Measurements from ENCODE around the gene SLC6A7.

SLC6A7 gene

GRCh38 chr5:150177721-150178120 is 12.1 kb upstream of the SLC6A7 start:
- TF ChIP-seq EZH2phosphoT487 (IDR thresholded peaks at IDR 0.05; ENCODE audit: low read depth) (no peak), CTCF (IDR thresholded peaks at IDR 0.05; ENCODE audit: low read depth, low read length) (no peak)
- no peaks in the 10 kb centered on the region for H3K9me3 ChIP-seq (ENCODE audit: insufficient read depth, low read length)
- no peak overlapping the region for H3K9ac ChIP-seq (ENCODE audit: low read length)
- H3K4me3 ChIP-seq (ENCODE audit: low read length): no peak overlapping the region
- no peak overlapping the region for H2AFZ ChIP-seq (ENCODE audit: low read depth, low read length)
- no peak overlapping the region for H3K27ac ChIP-seq (ENCODE audit: low read length)
- H3K27me3 ChIP-seq (ENCODE audit: low read depth, low read length): no peaks in the 10 kb centered on the region
- no peaks in the 10 kb centered on the region for H3K36me3 ChIP-seq (replicated peaks; ENCODE audit: low read depth, low read length)
- no peaks in the 10 kb centered on the region for H4K20me1 ChIP-seq (ENCODE audit: insufficient read depth, low read length)
- no peak overlapping the region for H3K4me2 ChIP-seq (ENCODE audit: low read length)
- H3K4me1 ChIP-seq (ENCODE audit: low read length): peaks cover 9% of the 10 kb centered on the region; the same call in 1 of the 2 replicates
- H3K79me2 ChIP-seq (ENCODE audit: low read length): no peaks in the 10 kb centered on the region

- Histone ChIP-seq H3K79me2 (ENCODE audit: low read length) (no peaks in the 10 kb centered on the region), H3K27me3 (ENCODE audit: low read depth, low read length) (no peaks in the 10 kb centered on the region), H3K9me3 (ENCODE audit: insufficient read depth, low read length) (no peaks in the 10 kb centered on the region), H4K20me1 (ENCODE audit: insufficient read depth, low read length) (no peaks in the 10 kb centered on the region), H3K4me1 (ENCODE audit: low read length) (peaks cover 9% of the 10 kb centered on the region; the same call in 1 of the 2 replicates), H3K36me3 (replicated peaks; ENCODE audit: low read depth, low read length) (no peaks in the 10 kb centered on the region), H3K27ac (ENCODE audit: low read length) (no peak overlapping the region), H3K9ac (ENCODE audit: low read length) (no peak overlapping the region), H2AFZ (ENCODE audit: low read depth, low read length) (no peak overlapping the region), H3K4me3 (ENCODE audit: low read length) (no peak overlapping the region), H3K4me2 (ENCODE audit: low read length) (no peak overlapping the region)
- TF ChIP-seq EZH2phosphoT487 (IDR thresholded peaks at IDR 0.05; ENCODE audit: low read depth): no peak
- TF ChIP-seq CTCF (IDR thresholded peaks at IDR 0.05; ENCODE audit: low read depth, low read length): no peak
Observed at GRCh38 chr5:150178262-150178661, 11.6 kb upstream of the SLC6A7 start.

GRCh38 chr5:150179019-150179620 is 10.7 kb upstream of the SLC6A7 start:
- no peak overlapping the region for H3K9ac ChIP-seq (ENCODE audit: low read length)

More at GRCh38 chr5:150179019-150179620, 10.7 kb upstream of the SLC6A7 start:
- no peaks in the 10 kb centered on the region for H3K79me2 ChIP-seq (ENCODE audit: low read length)
- H2AFZ ChIP-seq (ENCODE audit: low read depth, low read length): no peak overlapping the region
- H3K4me2 ChIP-seq (ENCODE audit: low read length): no peak overlapping the region
- no peaks in the 10 kb centered on the region for H4K20me1 ChIP-seq (ENCODE audit: insufficient read depth, low read length)
- H3K9me3 ChIP-seq (ENCODE audit: insufficient read depth, low read length): no peaks in the 10 kb centered on the region
- no peak for TF ChIP-seq CTCF (IDR thresholded peaks at IDR 0.05; ENCODE audit: low read depth, low read length)
- no peak overlapping the region for H3K27ac ChIP-seq (ENCODE audit: low read length)
- H3K4me3 ChIP-seq (ENCODE audit: low read length): no peak overlapping the region
- H3K36me3 ChIP-seq (replicated peaks; ENCODE audit: low read depth, low read length): no peaks in the 10 kb centered on the region
- no peaks in the 10 kb centered on the region for H3K27me3 ChIP-seq (ENCODE audit: low read depth, low read length)
- peaks cover 9% of the 10 kb centered on the region; the same call in 1 of the 2 replicates for H3K4me1 ChIP-seq (ENCODE audit: low read length)
